D721Med (cell line): ENCODE results near the gene FARS2.

Experiments used
- DNase-seq: peaks from one replicate; pipeline ENCODE4 v3.0.0; 2011; ENCODE audit warnings: low spot score; ENCODE audit not compliant: insufficient read length
- FAIRE-seq: peaks from 2 replicates; lab custom pipeline; 2011; peaks lifted over from hg19 to GRCh38; lab: Jason Lieb, UNC
- TF ChIP-seq, protein P1 (sequence below): IDR thresholded peaks from 2 replicates; pipeline ENCODE4 v1.5.1; 2012; ENCODE audit warnings: mild to moderate bottlenecking, control low read depth; ENCODE audit not compliant: insufficient read depth; ENCODE audit errors: missing control alignments

Gene FARS2

DNA sequence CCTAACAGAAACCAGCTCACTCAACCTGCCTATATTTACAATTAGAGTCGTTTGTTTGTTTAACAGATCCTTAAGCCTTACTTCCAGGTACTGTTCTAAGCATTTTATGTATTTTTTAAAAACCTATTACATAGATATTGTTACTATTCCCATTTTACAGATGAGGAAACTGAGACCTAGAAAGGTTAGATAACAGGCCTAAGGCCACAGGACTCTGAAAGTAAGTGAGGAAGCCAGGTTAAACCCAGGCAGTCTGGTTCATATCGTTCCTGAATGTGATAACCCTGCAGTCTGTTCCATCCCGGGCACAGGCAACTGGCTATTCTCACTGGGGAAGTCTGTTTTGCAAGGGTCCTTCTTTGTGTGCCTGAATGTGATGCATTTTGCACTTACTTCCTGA lies 322.2 kb downstream of the FARS2 start:
- TF ChIP-seq, protein P1, sequence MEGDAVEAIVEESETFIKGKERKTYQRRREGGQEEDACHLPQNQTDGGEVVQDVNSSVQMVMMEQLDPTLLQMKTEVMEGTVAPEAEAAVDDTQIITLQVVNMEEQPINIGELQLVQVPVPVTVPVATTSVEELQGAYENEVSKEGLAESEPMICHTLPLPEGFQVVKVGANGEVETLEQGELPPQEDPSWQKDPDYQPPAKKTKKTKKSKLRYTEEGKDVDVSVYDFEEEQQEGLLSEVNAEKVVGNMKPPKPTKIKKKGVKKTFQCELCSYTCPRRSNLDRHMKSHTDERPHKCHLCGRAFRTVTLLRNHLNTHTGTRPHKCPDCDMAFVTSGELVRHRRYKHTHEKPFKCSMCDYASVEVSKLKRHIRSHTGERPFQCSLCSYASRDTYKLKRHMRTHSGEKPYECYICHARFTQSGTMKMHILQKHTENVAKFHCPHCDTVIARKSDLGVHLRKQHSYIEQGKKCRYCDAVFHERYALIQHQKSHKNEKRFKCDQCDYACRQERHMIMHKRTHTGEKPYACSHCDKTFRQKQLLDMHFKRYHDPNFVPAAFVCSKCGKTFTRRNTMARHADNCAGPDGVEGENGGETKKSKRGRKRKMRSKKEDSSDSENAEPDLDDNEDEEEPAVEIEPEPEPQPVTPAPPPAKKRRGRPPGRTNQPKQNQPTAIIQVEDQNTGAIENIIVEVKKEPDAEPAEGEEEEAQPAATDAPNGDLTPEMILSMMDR, result no peak
- no peak for FAIRE-seq
- no peak for DNase-seq

DNA sequence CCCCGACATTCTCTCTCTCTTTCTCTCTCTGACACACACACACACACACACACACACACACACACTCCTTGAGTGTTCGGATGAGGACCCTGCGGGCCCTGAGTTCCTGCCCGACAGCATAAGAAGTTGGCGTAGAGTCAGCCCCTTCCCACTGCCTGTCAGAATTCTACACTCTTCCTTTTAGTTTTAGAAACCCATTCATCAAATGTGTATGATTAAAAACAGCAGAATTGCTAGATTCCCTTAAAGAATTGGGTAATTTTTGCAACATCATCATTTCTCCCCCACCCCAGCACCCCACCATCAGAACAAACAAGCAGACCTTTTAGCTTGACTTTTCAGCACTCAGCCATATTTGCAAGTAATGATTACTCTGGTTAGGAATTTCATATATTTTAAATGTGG lies 322.8 kb downstream of the FARS2 start:
- DNase-seq (no peak), FAIRE-seq (no peak)
- TF ChIP-seq, protein P1, result no peak

DNA sequence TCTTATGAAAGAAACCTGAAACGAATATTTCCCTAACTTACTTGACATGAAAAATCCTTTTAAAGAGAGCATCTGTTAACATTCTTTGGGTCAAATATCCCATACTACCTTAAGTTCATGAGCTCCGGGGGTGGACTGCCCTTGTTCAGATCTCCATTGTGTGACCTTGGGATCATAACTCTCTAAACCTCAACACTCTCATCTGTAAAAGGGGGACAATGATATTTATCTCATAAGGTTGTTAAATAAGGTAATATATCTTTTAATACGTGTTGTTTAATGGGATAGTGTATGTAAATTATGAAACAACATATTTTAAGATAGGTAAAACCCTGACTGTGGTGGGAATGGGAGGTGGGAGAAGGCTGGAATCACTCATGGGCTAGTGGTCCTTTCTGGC lies 326.3 kb downstream of the FARS2 start:
- DNase-seq, result no peak
- no peak for FAIRE-seq
- TF ChIP-seq, protein P1, result no peak

DNA sequence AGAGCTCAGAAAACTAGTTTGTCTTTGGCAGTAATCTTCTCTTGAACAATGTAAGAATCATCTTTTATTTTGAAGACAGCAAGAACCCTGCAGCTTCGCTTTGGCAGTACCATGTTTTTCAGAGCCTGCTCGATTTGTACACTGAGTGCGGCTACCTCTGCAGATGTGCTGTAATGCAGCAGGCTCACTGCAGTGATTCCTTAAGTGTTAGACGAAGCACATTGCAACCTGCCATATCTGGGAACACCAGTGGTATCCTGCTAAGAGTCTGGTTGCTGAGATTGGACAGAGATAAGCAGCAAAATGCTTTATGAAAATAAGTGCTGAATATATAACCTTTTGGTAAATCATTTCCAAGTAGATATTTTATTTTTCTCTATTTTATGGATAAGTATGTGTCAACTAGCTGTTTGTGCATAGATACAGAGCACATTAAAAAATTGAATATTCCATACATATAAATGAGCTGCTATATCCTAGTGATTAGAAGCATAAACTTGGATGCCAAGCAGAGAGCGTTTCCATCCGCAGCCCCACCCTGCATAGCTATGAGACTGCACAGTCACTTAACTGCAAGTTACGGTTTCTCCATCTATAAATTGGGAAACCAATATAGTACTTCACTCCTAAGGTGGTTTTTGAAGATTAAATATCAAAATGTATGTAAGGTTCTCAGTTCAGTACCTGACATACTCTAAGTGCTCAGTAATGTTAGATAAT lies 328.3 kb downstream of the FARS2 start:
- no peak for DNase-seq
- FAIRE-seq, result no peak
- TF ChIP-seq, protein P1, result no peak

DNA sequence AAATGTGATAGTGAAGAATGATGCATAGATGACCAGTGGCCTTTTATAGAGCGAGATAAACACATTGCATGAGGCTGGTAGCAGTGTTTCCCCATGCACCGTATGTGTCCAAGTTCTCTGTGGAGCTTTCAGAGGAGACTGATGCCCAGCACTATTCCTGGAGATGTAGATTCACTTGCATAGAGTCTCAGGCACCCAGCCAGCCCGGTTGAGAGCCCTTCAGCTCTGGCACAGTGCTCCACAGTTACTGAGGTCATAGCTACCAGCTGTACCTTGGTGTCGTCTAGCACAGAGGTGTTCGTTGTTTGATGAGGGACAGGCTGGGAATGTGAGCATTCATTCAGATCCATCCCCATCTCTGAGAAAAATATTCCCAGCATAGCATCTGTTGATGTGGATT lies 328.9 kb downstream of the FARS2 start:
- TF ChIP-seq, protein P1, result no peak
- FAIRE-seq (no peak), DNase-seq (no peak)

DNA sequence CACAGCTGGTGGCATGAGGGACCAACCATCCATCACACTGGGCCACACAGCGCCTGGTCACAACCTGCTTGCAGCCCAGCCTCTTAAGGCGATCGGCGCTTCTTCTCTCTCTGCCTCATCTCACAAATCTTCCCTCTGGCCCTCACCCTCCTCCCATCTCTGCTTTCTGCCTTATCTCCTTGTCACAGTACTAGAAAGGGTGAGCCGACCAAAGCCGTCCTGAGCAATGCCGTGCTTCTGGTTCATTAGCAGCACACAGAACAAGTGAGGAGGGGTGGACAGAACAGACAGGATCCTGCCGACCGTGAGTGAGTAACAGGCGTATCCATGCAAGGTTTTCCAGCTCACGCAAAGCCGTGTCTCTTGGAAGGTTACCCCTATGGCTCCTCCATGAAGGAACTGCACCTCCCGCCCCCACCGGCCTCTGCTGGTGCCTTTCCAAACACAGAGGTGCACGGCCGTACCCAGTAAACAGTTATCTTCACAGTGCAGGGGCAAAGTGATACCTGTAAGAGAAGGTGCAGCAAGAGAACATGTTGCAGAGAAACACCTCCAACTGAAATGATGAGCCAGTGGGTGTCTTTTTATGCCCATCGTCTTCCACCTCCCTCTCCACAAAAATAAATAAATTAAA lies 331.7 kb downstream of the FARS2 start:
- TF ChIP-seq, protein P1, result no peak
- DNase-seq (no peak), FAIRE-seq (no peak)

DNA sequence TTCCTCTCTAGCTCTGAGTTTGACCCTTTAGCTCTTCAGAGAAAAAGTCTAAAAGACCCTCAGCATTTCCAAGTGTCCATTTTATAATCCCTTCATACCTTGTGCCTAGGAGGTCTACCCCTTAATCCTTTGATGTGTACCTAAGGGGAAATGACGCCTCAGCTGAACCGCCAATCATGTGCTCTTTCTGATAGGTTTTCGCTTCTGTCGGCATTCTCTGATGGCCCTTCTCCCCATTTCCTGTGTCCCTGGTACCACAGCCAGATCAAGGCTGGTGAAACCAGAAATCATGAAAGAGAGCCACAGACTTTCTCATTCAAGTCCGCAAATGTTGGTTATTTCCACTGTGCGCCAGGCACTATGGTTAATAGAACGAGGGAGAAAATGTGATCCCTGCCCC lies 333.9 kb downstream of the FARS2 start:
- DNase-seq (no peak), FAIRE-seq (no peak)
- TF ChIP-seq, protein P1, result no peak
